GM10248 (cell line): Measurements from ENCODE around the gene MAN2A1.
A peak's percentile ranks its signal among the peaks of the same experiment; 100 is the strongest.

Source experiments
- CTCF ChIA-PET: fragments of 300-600 bp; sonication (Branson Sonifier 250); formaldehyde crosslinking; extraction: SDS; loops from one replicate; lab custom pipeline; 2021; ENCODE audit warnings: antibody characterized with exemption; lab: Yijun Ruan, JAX
- POLR2A ChIA-PET: fragments of 350-650 bp; sonication (Branson Sonifier 250); formaldehyde crosslinking; extraction: SDS; loops from one replicate; lab custom pipeline; 2020; ENCODE audit warnings: antibody characterized with exemption; lab: Yijun Ruan, JAX
- DNase-seq: peaks from one replicate; pipeline ENCODE4 v3.0.0; 2012; ENCODE audit errors: extremely low spot score
- CTCF ChIP-seq: IDR thresholded peaks from 2 replicates; pipeline ENCODE4 v1.5.1; 2012; ENCODE audit warnings: mild to moderate bottlenecking, low read depth; ENCODE audit errors: extremely low read depth, missing control alignments, control extremely low read depth

MAN2A1 gene

GRCh38 chr5:109775130-109775529 lies 85.4 kb downstream of the MAN2A1 start:
- no peak for TF ChIP-seq CTCF
- POLR2A ChIA-PET: no interaction called here
- no peak for DNase-seq
- CTCF ChIA-PET: interaction anchor here (0.8 kb wide), 1 partner anchor 9 kb away, joined by 3 read pairs; no protein-coding TSS in a partner anchor

- ChIA-PET POLR2A (no interaction called here), CTCF (interaction anchor here (1.2 kb wide), 1 partner anchor 10 kb away, joined by 3 read pairs; no protein-coding TSS in a partner anchor)
- no peak for DNase-seq
- TF ChIP-seq CTCF: no peak
Measured at GRCh38 chr5:109779036-109779735, 89.5 kb downstream of the MAN2A1 start.

- no peak for DNase-seq
- CTCF ChIA-PET: interaction anchor here (0.9 to 1.6 kb wide), 2 partner anchors 12 to 44 kb away, joined by 3 to 4 read pairs; no protein-coding TSS in a partner anchor
- POLR2A ChIA-PET: no interaction called here
- TF ChIP-seq CTCF: no peak
Measured at GRCh38 chr5:109784687-109785086, 95.0 kb downstream of the MAN2A1 start.

- no peak for TF ChIP-seq CTCF
Measured at GRCh38 chr5:109786206-109786855, 96.6 kb downstream of the MAN2A1 start.

GRCh38 chr5:109788596-109788995 lies 98.9 kb downstream of the MAN2A1 start:
- DNase-seq: peak; percentile 10
- TF ChIP-seq CTCF: no peak
- CTCF ChIA-PET: no interaction called here
- POLR2A ChIA-PET: no interaction called here

More at GRCh38 chr5:109786206-109786855, 96.6 kb downstream of the MAN2A1 start:
- ChIA-PET CTCF (no interaction called here), POLR2A (no interaction called here)
- no peak for DNase-seq

GRCh38 chr5:109792613-109793012 lies 102.9 kb downstream of the MAN2A1 start:
- TF ChIP-seq CTCF: no peak
- DNase-seq: no peak
- ChIA-PET CTCF (interaction anchor here (0.8 to 1.2 kb wide), 3 partner anchors 16 to 123 kb away, joined by 3 read pairs; no protein-coding TSS in a partner anchor), POLR2A (no interaction called here)
